HG03439 (cell line): Measurements from ENCODE around the gene MFRP.
"Not testable (repeated sequence)": the region's sequence is repeated elsewhere in the genome, so short reads cannot be mapped to it uniquely, and the experiment has no call there.

Source experiments
- ATAC-seq: cut with Tn5 transposase; IDR thresholded peaks from one replicate; pipeline ENCODE4 v1.9.1; 2021; ENCODE audit warnings: mild to moderate bottlenecking, moderate library complexity; ENCODE audit not compliant: unreplicated experiment

Gene MFRP

DNA sequence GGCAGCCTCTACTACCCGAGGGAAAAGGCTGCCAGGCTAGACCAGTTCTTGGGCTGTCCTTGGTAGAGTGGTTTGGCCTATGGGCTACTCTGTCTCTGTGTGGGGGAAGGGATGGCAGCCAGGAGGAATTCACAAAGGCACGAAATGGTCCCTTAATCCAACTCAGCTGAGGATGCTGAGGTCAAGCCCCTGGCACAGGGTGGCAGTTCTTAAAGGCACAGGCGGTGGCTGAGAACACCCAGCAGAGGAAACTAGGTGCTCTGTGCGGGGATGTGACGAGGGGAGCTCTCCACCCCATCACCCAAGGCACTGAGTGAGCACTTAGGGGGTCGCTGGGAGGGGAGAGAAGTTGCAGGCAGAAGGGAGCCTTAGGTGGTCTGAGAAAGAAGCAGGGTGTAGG, at the start of gene MFRP:
Gene MFRP, minus strand, starts transcription at position 101 of the 400 bp plus-strand sequence. CDS start 192 bp downstream, outside the sequence.
- no peak for ATAC-seq

DNA sequence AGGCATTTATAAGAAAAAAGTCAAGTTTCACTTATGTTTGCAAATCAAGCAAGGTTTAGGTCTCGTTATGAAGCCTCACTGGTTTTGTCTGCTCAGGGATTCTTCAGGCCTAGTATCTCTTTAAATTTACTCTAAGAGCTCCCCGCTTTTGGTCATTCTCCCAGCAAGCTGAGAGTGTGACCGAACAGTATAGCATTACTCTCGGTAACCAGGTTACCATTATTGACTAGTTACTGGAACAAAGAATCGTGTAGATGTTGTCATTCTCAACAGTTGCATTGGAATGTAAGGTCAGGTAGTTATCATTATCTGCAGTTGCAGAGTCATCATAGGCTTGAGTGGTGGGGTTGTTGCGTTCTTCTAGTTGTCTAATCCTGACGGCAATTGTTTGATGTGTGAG, 44.8 kb upstream of the MFRP start:
- ATAC-seq: no peak

- no peak for ATAC-seq
Measured at GRCh38 chr11:119389611-119390254, 43.2 kb upstream of the MFRP start.

DNA sequence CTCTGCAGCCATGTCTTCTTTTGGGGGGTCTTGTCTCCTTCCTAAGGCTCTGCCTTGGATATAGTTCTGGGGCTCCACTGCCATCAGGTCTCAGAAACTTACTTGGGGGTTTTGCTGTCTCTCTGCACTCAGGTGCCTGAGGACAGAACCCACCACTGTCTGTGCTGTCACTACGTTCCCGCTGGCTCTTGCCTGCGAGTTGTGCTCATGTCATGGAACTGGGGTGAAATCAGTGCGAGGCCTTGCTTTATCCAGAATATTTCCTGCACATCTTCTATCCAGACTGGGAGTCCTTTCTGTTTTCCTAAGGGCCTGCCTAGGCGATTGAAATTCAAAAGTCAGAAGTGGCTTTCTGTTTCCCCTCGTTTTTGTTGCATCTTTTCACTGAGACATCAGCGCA, 41.6 kb upstream of the MFRP start:
- ATAC-seq: no peak

DNA sequence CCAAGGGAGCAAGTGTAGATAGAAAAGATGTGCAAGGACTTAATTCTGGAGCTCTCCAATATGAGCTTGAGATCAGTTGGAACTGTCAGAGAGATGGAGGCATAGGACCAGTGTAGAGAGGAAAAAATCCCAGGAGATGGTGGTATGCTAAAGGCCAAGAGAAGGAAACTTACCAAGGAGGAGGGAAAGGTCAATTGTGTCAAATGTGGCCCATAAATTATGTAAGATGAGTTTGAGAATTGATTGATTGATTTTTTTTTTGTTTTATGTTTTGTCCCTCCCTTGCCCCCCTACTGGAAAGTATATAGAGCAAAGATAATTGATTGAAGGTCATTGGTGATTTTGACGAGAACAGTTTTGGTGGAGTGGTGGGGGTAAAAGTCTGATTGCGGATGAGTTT, 37.8 kb upstream of the MFRP start:
- no peak for ATAC-seq

GRCh38 chr11:119382513-119382912, 36.0 kb upstream of the MFRP start:
- ATAC-seq: not testable (repeated sequence)

DNA sequence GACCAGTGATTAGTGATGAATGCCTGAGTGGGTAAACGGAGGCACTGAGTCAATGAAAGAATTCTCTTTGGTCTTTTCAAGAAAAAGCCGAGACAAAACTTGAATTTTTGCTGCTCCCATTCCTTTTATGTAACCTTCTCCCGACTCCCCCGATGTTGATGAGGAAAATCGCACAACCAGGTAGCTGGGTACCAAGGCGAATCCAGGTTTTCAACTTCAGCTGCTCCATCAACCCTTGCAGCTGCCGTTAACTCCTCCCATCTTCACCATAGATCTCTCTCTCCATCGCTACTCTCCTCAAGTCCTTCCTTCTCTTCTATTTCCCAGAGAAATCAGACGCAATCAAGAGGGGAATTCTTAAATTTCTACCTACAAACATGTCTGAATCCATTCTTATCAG, 35.6 kb upstream of the MFRP start:
- ATAC-seq: no peak

GRCh38 chr11:119381181-119381988, 34.9 kb upstream of the MFRP start, which contains the start of gene USP2:
USP2 (minus strand) TSS chr11:119381690; CDS start chr11:119373480, 8,210 bp downstream.
- peak; percentile 99 for ATAC-seq

DNA sequence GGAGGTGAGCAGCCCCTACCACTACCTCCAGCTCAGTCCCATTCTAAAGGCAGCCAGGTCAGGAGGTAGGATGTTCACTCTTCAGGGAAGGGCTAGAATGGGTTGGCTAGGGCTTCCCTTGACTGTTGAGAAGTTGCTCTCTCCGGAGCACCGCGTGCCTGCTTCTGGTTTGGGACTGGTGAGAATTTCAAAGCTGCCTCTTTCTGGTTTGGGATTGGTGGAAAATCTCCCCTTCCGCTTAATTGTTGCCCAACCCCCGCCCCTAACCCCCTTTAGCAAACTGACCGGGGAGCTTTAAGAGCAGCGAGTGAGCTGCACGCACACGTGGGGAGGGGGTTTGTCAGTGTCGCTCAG, 34.3 kb upstream of the MFRP start:
- no peak for ATAC-seq

DNA sequence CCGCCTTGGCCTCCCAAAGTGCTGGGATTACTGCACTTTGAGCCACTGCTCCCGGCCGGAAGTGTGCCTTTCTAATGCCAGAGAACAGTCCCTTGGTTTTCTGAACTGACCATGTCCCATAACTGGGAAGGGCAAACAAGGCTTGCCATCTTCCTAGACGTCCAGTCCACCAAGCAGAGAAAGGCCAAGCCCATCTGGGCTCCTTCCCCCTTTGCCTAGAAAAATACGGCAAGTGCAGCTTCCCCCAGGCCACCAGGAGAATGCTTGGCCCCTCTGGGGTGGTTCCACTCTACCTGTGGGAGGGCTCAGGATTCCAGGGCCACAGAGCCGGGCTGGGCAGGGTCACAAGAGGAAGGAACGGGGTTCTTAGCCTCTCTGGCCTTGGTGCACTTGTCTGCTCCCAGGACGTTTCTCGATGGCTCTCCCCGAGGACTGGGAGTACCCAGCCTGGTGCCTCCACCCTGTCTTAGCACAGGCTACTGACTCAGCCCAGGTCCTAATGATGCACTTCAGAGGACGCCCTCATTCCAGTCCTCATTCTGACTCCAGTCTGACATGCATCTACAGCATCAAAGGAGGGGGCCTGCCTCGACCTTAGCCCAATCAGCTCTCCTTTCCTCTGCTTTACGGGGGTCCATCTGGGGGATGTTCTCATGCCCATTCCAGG, 33.8 kb upstream of the MFRP start:
- no peak for ATAC-seq

- no peak for ATAC-seq
Measured at GRCh38 chr11:119378851-119379465, 32.5 kb upstream of the MFRP start.

DNA sequence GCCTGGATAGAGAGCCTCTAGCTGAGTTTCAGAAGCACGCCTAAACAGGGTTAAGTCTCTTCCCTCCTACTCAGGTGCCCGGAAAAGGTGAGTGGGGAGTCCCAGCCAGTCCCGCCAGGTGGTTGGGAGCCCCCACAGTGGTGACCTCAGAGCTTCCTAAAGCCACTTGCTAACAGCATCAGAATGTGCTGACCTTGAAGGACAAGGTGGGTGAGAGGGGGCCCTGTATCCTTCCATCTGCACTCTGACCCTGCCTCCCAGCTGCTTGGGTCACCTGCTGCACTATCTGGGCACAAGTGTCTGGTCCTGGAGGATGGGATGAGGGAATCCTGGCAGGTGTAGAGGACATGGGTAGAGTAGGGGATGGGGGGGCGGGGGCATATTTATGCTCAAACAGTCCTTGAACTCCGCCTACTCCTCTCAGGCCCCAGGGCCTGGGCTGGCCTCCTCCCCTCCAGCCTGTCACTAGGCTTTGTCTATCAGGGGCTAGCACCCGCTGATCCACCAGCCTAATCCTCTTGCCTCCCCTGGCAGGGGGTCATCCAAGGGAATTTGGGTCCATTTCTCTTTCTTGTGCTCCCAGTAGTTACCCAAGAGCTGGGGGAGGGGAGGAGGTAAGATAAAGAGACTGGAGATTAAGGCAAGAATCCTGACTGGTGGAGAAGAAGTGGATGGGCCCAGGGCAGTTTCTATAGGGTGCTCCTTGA, 31.6 kb upstream of the MFRP start:
- ATAC-seq: no peak

GRCh38 chr11:119377112-119377901, 30.8 kb upstream of the MFRP start:
- ATAC-seq: no peak

GRCh38 chr11:119376197-119376847, 29.8 kb upstream of the MFRP start:
- no peak for ATAC-seq

DNA sequence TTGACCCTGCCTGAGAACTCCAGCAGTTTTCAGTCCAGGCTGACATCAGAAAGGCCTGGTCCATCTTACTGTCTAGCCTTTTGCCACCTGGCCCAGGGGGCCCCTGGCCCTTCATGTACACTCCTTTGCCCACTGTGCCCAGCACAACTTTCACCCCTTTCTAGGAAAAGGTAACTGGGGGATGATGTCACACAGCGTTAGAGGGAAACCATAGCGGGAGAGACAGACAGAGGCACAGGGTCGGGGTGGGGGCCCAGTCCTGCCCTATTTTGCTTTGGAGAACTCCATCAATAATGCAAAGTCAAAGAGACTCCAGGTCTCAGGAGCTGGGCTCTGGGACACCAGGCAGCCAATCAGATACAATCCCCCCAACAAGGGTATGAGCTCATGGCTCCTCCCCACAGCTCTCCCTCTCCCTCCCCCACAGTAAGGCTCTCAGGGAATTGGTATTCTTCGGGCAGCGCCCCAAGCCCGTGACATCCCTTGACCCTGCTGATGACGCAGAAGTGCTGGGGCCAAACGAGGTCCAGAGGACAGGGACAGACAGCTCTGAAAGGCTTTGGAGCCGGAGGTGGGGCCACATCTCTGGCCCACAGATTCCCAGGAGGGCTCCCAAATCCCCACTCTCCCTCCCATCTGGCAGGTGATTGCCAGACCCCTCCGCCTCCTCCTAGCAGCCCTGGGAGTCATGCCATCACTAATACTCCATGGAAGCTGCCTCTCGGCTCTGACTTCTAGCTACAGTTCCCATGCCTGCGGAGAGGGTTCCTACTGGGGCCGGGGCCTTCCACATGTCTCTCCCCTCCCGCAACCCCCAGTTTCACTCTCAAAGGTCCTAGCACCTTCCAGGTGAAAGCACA, 29.1 kb upstream of the MFRP start:
- no peak for ATAC-seq

- no peak for ATAC-seq
Measured at GRCh38 chr11:119374632-119375336, 28.3 kb upstream of the MFRP start.

DNA sequence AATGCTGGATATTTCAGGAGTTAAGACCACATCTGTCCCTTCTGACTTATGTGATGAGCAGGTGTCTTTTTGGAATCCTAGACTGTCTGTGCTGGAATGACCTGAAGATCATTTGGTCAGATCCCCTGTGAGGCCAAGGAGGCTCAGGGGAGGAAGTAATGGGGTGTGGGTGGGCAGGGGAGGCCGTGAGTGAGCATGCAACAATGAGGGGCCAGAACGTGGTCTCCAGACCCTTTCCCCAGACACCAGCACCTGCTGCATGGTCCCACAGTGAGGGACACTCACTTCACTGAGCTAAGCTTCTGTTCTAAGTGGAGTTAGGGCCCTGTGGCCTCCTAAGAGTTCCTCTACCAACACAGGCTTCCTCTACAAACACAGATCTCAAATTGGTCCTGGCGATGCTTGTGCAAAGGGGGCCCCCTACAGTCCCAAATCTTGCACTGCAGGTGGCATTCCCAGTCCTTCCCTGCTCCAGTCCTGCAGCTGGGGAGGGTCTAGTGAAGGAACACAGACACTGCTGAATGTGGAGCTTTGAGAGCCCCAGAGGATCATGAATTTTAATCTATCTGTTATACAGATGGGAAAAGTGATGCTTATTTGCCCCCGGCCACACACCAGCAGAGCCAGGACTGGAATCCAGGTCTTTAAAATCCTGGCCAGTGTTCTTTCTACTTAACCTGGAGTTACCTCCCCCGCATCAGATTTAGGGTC, 27.6 kb upstream of the MFRP start:
- no peak for ATAC-seq
